Activated CD8-positive, alpha-beta T cell treated with anti-CD3 and anti-CD28 coated beads for 36 hours (primary cell): ENCODE results near the gene HES1. TPM values are rescaled to one million over a fixed set of nuclear protein-coding genes. Genes with fewer than 3 reads are reported as not detected.

Experiments used
- ATAC-seq: fragments of 200-7000 bp; cut with Tn5 transposase; one replicate; pipeline ENCODE4 v1.10.0; 2021; ENCODE audit warnings: mild to moderate bottlenecking, moderate library complexity
- CTCF ChIA-PET: fragments of 350-600 bp; sonication (Branson Sonifier 250); formaldehyde crosslinking; loops from one replicate; lab custom pipeline; 2021; ENCODE audit warnings: antibody characterized with exemption; lab: Charles Lee
- POLR2A ChIA-PET: fragments of 350-600 bp; sonication (Branson Sonifier 250); formaldehyde crosslinking; loops from one replicate; lab custom pipeline; 2021; ENCODE audit warnings: antibody characterized with exemption; lab: Charles Lee
- DNase-seq: peaks from one replicate; pipeline ENCODE4 v3.0.0-alpha.2; 2020
- H3K27ac Mint-ChIP-seq: one replicate; pipeline ENCODE4 v1.8.0; 2021; ENCODE audit warnings: mild to moderate bottlenecking, mixed read lengths
- H3K27me3 Mint-ChIP-seq: one replicate; pipeline ENCODE4 v1.8.0; 2021; ENCODE audit warnings: mixed read lengths
- H3K36me3 Mint-ChIP-seq: one replicate; pipeline ENCODE4 v1.8.0; 2021; ENCODE audit warnings: low read depth, mixed read lengths
- H3K4me1 Mint-ChIP-seq: one replicate; pipeline ENCODE4 v1.8.0; 2021; ENCODE audit warnings: low read depth, mixed read lengths
- H3K4me3 Mint-ChIP-seq: one replicate; pipeline ENCODE4 v1.8.0; 2021; ENCODE audit warnings: mild to moderate bottlenecking, moderate library complexity, mixed read lengths
- H3K9me3 Mint-ChIP-seq: one replicate; pipeline ENCODE4 v1.8.0; 2021; ENCODE audit warnings: mixed read lengths
- intact Hi-C: fragments of 100-400 bp; cut with micrococcal nuclease; formaldehyde crosslinking; loops from one replicate; pipeline ENCODE4 v1.10.0; 2022
- total RNA-seq, 2 experiments: library from RNA; stranded (reverse); gene quantifications; one replicate each; pipeline ENCODE4 v1.2.3, GENCODE V29; 2021
- TF ChIP-seq, protein P1 (sequence below): fragments of 200-600 bp; IDR thresholded peaks from one replicate; pipeline ENCODE4 v1.8.0; 2022; ENCODE audit warnings: antibody characterized with exemption, mild to moderate bottlenecking

The HES1 gene
- total RNA-seq, 2 experiments from 2014 or later, result not detected

DNA sequence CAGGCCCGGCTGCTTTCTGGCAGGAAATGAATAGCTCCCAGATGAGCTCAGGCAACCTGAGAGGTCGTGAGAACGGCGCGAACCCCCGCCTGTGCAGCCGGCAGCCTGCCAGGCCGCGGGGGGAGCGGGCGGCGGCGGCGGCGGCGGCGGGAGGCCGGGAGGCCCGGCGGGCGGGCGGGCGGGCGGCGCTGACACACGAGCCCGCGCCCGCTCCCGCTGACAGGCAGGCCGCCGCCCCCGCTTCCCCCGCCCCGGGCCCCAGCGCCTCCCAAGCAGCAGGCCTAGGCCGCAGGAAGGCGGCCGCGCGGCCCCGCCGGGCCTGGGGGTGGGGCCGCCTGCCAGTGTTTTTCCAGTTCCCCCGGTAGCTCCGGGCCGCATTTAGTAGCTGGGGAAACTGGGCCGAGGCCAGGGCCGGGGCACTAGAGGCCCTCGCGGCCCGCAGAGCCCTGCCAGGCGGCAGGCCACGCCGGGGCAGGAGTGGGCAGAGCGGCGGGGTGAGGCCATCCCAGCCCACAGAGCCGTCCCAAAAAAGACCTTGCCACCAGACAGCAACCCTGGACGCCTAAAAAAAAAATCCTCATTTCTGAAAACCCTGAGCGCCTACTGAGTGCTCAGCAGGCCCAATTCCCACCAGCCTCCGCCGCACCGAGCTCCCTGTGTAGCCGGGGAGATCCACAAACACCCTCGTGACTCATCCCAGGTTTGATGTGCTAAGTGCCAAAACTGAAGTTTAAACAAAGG, 5.6 kb downstream of the HES1 start:
- Mint-ChIP-seq H3K27me3 (peaks cover 42% of the 10 kb centered on the region), H3K36me3 (no peaks in the 10 kb centered on the region), H3K4me1 (peaks cover 23% of the 10 kb centered on the region), H3K9me3 (no peaks in the 10 kb centered on the region), H3K27ac (peak overlapping the region; percentile 51), H3K4me3 (peak overlapping the region; percentile 36)
- CTCF ChIA-PET, result interaction anchor here (1.2 to 1.4 kb wide), 2 partner anchors 15 to 174 kb away, joined by 3 to 5 read pairs; no protein-coding TSS in a partner anchor
- TF ChIP-seq, protein P1, sequence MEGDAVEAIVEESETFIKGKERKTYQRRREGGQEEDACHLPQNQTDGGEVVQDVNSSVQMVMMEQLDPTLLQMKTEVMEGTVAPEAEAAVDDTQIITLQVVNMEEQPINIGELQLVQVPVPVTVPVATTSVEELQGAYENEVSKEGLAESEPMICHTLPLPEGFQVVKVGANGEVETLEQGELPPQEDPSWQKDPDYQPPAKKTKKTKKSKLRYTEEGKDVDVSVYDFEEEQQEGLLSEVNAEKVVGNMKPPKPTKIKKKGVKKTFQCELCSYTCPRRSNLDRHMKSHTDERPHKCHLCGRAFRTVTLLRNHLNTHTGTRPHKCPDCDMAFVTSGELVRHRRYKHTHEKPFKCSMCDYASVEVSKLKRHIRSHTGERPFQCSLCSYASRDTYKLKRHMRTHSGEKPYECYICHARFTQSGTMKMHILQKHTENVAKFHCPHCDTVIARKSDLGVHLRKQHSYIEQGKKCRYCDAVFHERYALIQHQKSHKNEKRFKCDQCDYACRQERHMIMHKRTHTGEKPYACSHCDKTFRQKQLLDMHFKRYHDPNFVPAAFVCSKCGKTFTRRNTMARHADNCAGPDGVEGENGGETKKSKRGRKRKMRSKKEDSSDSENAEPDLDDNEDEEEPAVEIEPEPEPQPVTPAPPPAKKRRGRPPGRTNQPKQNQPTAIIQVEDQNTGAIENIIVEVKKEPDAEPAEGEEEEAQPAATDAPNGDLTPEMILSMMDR, result no peak
- intact Hi-C loops, result no loop called here
- ATAC-seq (peak; percentile 70), DNase-seq (peak; percentile 83)
- POLR2A ChIA-PET, result no interaction called here

DNA sequence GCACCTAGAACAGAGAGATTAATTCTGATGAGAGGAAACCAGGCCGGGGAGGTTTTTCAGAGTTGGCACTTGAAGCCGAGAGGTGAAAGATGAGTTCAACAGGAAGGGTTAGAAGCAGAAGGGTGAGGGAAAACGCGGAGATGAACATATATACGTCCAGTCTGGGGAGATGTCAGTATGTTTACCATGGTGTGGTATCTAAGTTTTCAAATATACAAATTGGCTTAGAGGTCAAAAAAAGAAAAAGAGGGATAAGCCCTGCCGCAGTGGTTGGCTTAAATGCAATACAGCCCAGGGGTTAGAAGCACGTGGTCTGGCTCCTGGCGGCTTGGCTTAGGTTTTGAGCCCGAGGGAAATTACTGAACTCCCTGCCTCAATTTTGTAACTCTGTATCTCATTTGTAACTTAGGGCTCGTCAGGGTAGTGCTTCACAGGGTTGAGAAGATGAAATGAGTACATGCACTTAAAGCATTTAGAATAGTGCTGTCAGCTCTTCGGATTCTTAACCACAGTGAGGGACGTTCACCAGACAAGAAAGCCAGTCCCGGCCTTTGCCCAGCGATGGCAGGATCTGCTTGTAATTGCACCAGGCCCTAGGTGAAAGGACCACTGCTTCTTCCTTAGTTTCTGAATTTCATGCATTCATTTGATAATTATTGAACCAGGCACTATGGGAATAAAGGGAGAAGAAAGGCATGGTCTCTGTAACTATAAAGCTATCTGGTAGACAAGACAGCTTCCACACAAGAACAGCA, 6.4 kb downstream of the HES1 start:
- Mint-ChIP-seq H3K27ac (peak overlapping the region; percentile 51), H3K27me3 (peaks cover 35% of the 10 kb centered on the region), H3K4me1 (peaks cover 15% of the 10 kb centered on the region), H3K4me3 (peak overlapping the region; percentile 36), H3K9me3 (no peaks in the 10 kb centered on the region), H3K36me3 (no peaks in the 10 kb centered on the region)
- TF ChIP-seq, protein P1, result no peak
- POLR2A ChIA-PET, result no interaction called here
- ATAC-seq (no peak), DNase-seq (no peak)
- CTCF ChIA-PET, result interaction anchor here (1.4 kb wide), 1 partner anchor 14 kb away, joined by 3 read pairs; no protein-coding TSS in a partner anchor
- intact Hi-C loops, result no loop called here

DNA sequence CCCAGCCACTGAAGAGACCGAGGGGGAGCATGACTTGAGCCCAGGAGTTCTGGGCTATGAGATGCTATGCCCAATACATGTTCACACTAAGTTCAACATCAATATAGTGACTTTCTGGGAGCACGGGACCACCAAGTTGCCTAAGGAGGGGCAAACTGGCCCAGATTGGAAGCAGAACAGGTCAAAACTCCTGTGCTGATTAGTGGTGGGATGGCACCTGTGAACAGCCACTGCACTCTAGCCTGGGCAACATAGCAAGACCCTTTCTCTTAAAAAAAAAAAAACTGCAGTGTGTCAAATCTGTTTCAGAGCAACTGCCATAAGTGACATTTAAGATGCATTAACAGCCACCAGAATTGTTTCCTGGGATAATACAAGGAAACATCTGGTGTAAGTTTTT, 9.8 kb downstream of the HES1 start:
- CTCF ChIA-PET, result interaction anchor here (1.4 kb wide), 1 partner anchor 170 kb away, joined by 3 read pairs; no protein-coding TSS in a partner anchor
- POLR2A ChIA-PET, result interaction anchor here (0.6 kb wide), 1 partner anchor 119 kb away, joined by 3 read pairs; no protein-coding TSS in a partner anchor
- no peaks in the 10 kb centered on the region for H3K36me3 Mint-ChIP-seq
- H3K4me3 Mint-ChIP-seq, result no peak overlapping the region
- no peaks in the 10 kb centered on the region for H3K9me3 Mint-ChIP-seq
- ATAC-seq (no peak), DNase-seq (no peak)
- intact Hi-C loops, result no loop called here
- H3K4me1 Mint-ChIP-seq, result peaks cover 7% of the 10 kb centered on the region
- TF ChIP-seq, protein P1, result no peak
- peaks cover 14% of the 10 kb centered on the region for H3K27me3 Mint-ChIP-seq
- no peak overlapping the region for H3K27ac Mint-ChIP-seq

DNA sequence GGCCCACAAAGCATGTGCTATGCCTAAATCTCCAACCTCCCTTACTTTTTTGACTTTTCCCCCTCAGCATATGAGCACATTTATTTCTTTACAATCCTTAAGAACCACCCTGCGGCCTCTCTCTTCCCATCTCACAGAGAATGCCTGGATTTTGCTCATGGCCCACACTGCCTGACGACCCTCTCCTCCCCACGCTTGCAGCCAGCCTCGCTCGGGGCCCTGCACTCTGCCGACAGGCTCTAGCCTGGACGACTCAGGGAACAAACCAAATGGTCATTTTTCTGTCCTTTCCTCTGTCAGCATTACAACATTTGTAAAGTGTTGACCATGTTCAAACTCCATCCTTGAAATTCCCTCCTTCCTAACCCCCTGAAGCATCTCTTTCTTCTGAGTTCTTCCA, 11.7 kb downstream of the HES1 start:
- Mint-ChIP-seq H3K27me3 (peaks cover 13% of the 10 kb centered on the region), H3K4me1 (no peaks in the 10 kb centered on the region), H3K4me3 (no peak overlapping the region), H3K27ac (no peak overlapping the region), H3K36me3 (no peaks in the 10 kb centered on the region), H3K9me3 (no peaks in the 10 kb centered on the region)
- DNase-seq (no peak), ATAC-seq (no peak)
- CTCF ChIA-PET, result no interaction called here
- intact Hi-C loops, result no loop called here
- POLR2A ChIA-PET, result no interaction called here
- TF ChIP-seq, protein P1, result no peak

DNA sequence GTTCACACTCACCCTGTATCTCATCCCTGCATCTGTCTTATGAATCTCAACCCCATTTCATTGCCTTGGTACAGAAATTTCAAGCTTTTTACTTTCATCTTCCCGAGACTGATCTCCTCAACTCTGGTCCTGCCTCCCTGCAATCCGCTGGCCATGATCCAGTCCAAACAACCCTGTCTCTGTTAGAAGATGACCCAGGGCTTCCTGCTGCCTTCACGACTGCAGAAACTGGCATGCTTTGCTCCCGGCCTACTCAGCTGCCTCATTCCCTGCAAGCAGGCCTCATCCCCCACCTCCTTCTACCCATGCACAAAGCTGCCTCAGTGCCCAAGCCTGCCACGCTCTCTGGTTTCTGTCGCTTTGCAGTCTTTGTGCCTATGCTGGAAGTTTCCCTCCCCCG, 12.4 kb downstream of the HES1 start:
- CTCF ChIA-PET, result interaction anchor here (0.6 kb wide), 1 partner anchor 167 kb away, joined by 3 read pairs; no protein-coding TSS in a partner anchor
- H3K4me1 Mint-ChIP-seq, result no peaks in the 10 kb centered on the region

More for the DNA sequence above, 12.4 kb downstream of the HES1 start:
- intact Hi-C loops, result no loop called here
- POLR2A ChIA-PET, result no interaction called here
- no peak for DNase-seq
- Mint-ChIP-seq H3K27me3 (peaks cover 15% of the 10 kb centered on the region), H3K27ac (no peak overlapping the region), H3K36me3 (no peaks in the 10 kb centered on the region), H3K9me3 (no peaks in the 10 kb centered on the region), H3K4me3 (no peak overlapping the region)
- no peak for ATAC-seq
- TF ChIP-seq, protein P1, result no peak
